HepG2 (cell line): ENCODE measurements around the gene CTNNA2. TPM values are rescaled to one million over a fixed set of nuclear protein-coding genes. Genes with fewer than 3 reads are reported as not detected.

ENCODE experiments used
- ATAC-seq: fragments of 200-7000 bp; cut with Tn5 transposase; 3 replicates; pipeline ENCODE4 v1.9.1; 2020; ENCODE audit warnings: mild to moderate bottlenecking, moderate library complexity
- BruUV-seq: library from RNA; stranded (reverse); fragments of 400-500 nt; replicated peaks from 2 replicates; lab custom pipeline; 2021; lab: Mats Ljungman, UMichigan
- CTCF ChIA-PET: fragments of 300-600 bp; formaldehyde crosslinking; extraction: SDS; loops from one replicate; lab custom pipeline; 2021; ENCODE audit warnings: low total read pairs, inconsistent platforms, low intra/inter-chr PET ratio; lab: Yijun Ruan, JAX
- POLR2A ChIA-PET: fragments of 350-600 bp; sonication (Branson Sonifier 250); formaldehyde crosslinking; loops from one replicate; lab custom pipeline; 2020; ENCODE audit warnings: antibody characterized with exemption, inconsistent platforms; lab: Yijun Ruan, JAX
- DNase-seq: peaks from one replicate; pipeline ENCODE4 v3.0.0-alpha.2; 2015; ENCODE audit warnings: low spot score
- FAIRE-seq: peaks from 3 replicates; lab custom pipeline; 2011; peaks lifted over from hg19 to GRCh38; lab: Jason Lieb, UNC
- H2AFZ ChIP-seq: one replicate; pipeline ENCODE4 v1.6.1; 2011; ENCODE audit warnings: low read length, inconsistent platforms
- H3K27ac ChIP-seq: fragments of 300-600 bp; 3 replicates; pipeline ENCODE4 v1.8.0; 2011; ENCODE audit warnings: mixed run types, mild to moderate bottlenecking, mixed read lengths, low read length, inconsistent platforms; ENCODE audit not compliant: insufficient read depth; ENCODE audit errors: extremely low read length
- H3K27me3 ChIP-seq, 2 experiments: fragments of 200-600 bp in 1 of 2; 2 replicates in 1 of 2; 3 replicates in 1 of 2; pipeline versions ENCODE4 v1.6.0 to v1.8.0; 2011; ENCODE audit warnings: low read length in 2 of 2, mild to moderate bottlenecking in 2 of 2, moderate library complexity in 2 of 2, inconsistent platforms in 1 of 2; ENCODE audit not compliant: insufficient read depth in 2 of 2, control insufficient read depth in 1 of 2
- H3K36me3 ChIP-seq, 2 experiments: fragments of 200-600 bp in 1 of 2; replicated peaks in 1 of 2; 2 replicates in 1 of 2; 3 replicates in 1 of 2; pipeline versions ENCODE4 v1.5.1 to v1.8.0; 2011; ENCODE audit warnings: low read length in 2 of 2, inconsistent platforms in 1 of 2; ENCODE audit not compliant: insufficient read depth in 2 of 2, control insufficient read depth in 1 of 2
- H3K4me1 ChIP-seq: 2 replicates; pipeline ENCODE4 v1.5.1; 2012; ENCODE audit warnings: low read length, inconsistent platforms; ENCODE audit not compliant: insufficient read depth
- H3K4me2 ChIP-seq: 2 replicates; pipeline ENCODE4 v1.6.0; 2011; ENCODE audit warnings: low read depth, low read length, inconsistent platforms
- H3K4me3 ChIP-seq, 3 experiments: fragments of 200-600 bp in 1 of 3; sonication (generic), shearing (Covaris generic) in 1 of 3; replicated peaks in 1 of 3; 2 replicates each; pipeline ENCODE4 v1.5.1; 2011 to 2016; ENCODE audit warnings: low read length in 3 of 3, inconsistent platforms in 2 of 3, low read depth in 2 of 3, mild to moderate bottlenecking in 2 of 3, control low read depth in 1 of 3, mixed read lengths in 1 of 3; ENCODE audit not compliant: insufficient read depth in 1 of 3
- H3K79me2 ChIP-seq: one replicate; pipeline ENCODE4 v1.6.1; 2011; ENCODE audit warnings: low read length, inconsistent platforms; ENCODE audit not compliant: insufficient read depth
- H3K9ac ChIP-seq: 2 replicates; pipeline ENCODE4 v1.6.0; 2011; ENCODE audit warnings: mild to moderate bottlenecking, low read depth, low read length, inconsistent platforms; ENCODE audit not compliant: insufficient read depth
- H3K9me3 ChIP-seq: 2 replicates; pipeline ENCODE4 v1.5.1; 2012; ENCODE audit warnings: mild to moderate bottlenecking, low read length
- H4K20me1 ChIP-seq: 2 replicates; pipeline ENCODE4 v1.6.0; 2011; ENCODE audit warnings: inconsistent platforms, mild to moderate bottlenecking, low read length, moderate library complexity; ENCODE audit not compliant: insufficient read depth
- ADNP ChIP-seq: sonication (generic); formaldehyde crosslinking; IDR thresholded peaks from 2 replicates; pipeline ENCODE4 v1.4.0; 2020; ENCODE audit warnings: missing genetic modification reagents
- EEA1 ChIP-seq: sonication (generic); formaldehyde crosslinking; IDR thresholded peaks from 2 replicates; pipeline ENCODE4 v1.5.1; 2020; ENCODE audit warnings: mild to moderate bottlenecking, missing genetic modification reagents, borderline replicate concordance
- HDAC2 ChIP-seq: sonication (generic); formaldehyde crosslinking; IDR thresholded peaks from 2 replicates; pipeline ENCODE4 v1.4.0; 2020; ENCODE audit warnings: missing genetic modification reagents
- HNRNPH1 ChIP-seq: fragments of 200-400 bp; formaldehyde crosslinking; optimal IDR thresholded peaks from 2 replicates; pipeline ENCODE3; 2017; ENCODE audit warnings: mild to moderate bottlenecking, low read depth, low read length
- SAFB2 ChIP-seq: sonication (generic); formaldehyde crosslinking; IDR thresholded peaks from 2 replicates; pipeline ENCODE4 v1.5.1; 2020; ENCODE audit warnings: missing genetic modification reagents, low read depth, mild to moderate bottlenecking, borderline replicate concordance
- SOX13 ChIP-seq, 3 experiments: fragments of 450-650 bp in 1 of 3; sonication (generic) in 1 of 3; formaldehyde crosslinking in 1 of 3; IDR thresholded peaks in 2 of 3; conservative IDR thresholded peaks in 1 of 3; 2 replicates each; pipeline versions ENCODE4 v1.5.0 to v1.6.1; 2016 to 2020; ENCODE audit warnings: antibody characterized with exemption in 1 of 3, mild to moderate bottlenecking in 1 of 3, missing compliant biosample characterization in 1 of 3, missing genetic modification reagents in 1 of 3, moderate library complexity in 1 of 3
- TGIF2 ChIP-seq: IDR thresholded peaks from 2 replicates; pipeline ENCODE4 v1.6.1; 2016; ENCODE audit warnings: control low read depth, missing compliant biosample characterization
- ZNF124 ChIP-seq: sonication (generic); formaldehyde crosslinking; IDR thresholded peaks from 2 replicates; pipeline ENCODE4 v1.4.0; 2020; ENCODE audit warnings: missing genetic modification reagents
- ZNF501 ChIP-seq: sonication (generic); formaldehyde crosslinking; IDR thresholded peaks from 2 replicates; pipeline ENCODE4 v1.5.1; 2020; ENCODE audit warnings: mild to moderate bottlenecking, moderate library complexity, missing genetic modification reagents
- ZNF775 ChIP-seq: sonication (generic); formaldehyde crosslinking; IDR thresholded peaks from 2 replicates; pipeline ENCODE4 v1.4.0; 2020; ENCODE audit warnings: missing genetic modification reagents, mild to moderate bottlenecking, moderate library complexity, borderline replicate concordance
- WGBS: methylation state at CpG from one replicate; pipeline ENCODE4 v1.1.6; 2017; ENCODE audit warnings: low lambda C conversion rate; 5-methylcytosine and 5-hydroxymethylcytosine counted together
- in situ Hi-C: cut with HindIII; loops from 2 replicates; pipeline ENCODE4 v1.10.0; 2017; ENCODE audit warnings: low pct_unique_long_range_greater_than_20kb; ENCODE audit not compliant: extremely low pct_ligation_motif_present
- intact Hi-C: fragments of 100-400 bp; cut with micrococcal nuclease; formaldehyde crosslinking; loops from one replicate; pipeline ENCODE4 v1.10.0; 2022; ENCODE audit not compliant: unreplicated experiment
- polyA plus RNA-seq, 8 experiments: library from polyadenylated mRNA; depleted of rRNA in 3 of 8; stranded (reverse) in 7 of 8; unstranded in 1 of 8; fragments of >200 nt; fragmentation: Illumina TruSeq in 4 of 8; extraction: Trizol in 4 of 8; gene quantifications; 2 replicates each; pipeline versions ENCODE4 v1.2.1 to v1.2.3, GENCODE V29; 2011 to 2016; ENCODE audit warnings: low read depth in 4 of 8, missing spikeins in 1 of 8, mixed read lengths in 1 of 8; ENCODE audit not compliant: insufficient read depth in 1 of 8
- total RNA-seq, 5 experiments: library from RNA; depleted of rRNA; stranded (reverse); fragments of >200 nt; fragmentation: Illumina TruSeq; extraction: Trizol; gene quantifications; 2 replicates each; pipeline ENCODE4 v1.2.3, GENCODE V29; 2016; ENCODE audit warnings: low read depth in 1 of 5
- TF ChIP-seq, protein P1 (sequence below): IDR thresholded peaks from 2 replicates; pipeline ENCODE4 v1.6.1; 2016; ENCODE audit warnings: missing compliant biosample characterization, missing genetic modification reagents, borderline replicate concordance

CTNNA2 gene
- total and polyA plus RNA-seq, 2 of the 13 experiments (the other 11 are each of a cell fraction or from before 2014, with no cell fraction given) = not detected

- TF ChIP-seq ZNF501 (CRISPR knock-in tag) (no peak), HNRNPH1 (no peak)
These were observed 589.2 kb downstream of the CTNNA2 start (continued) for GRCh38 chr2:80102026-80102425.

GRCh38 chr2:80105015-80105640 is 592.3 kb downstream of the CTNNA2 start:
- intact Hi-C loops = no loop called here
- no peak overlapping the region for H3K27ac ChIP-seq
- TF ChIP-seq EEA1 (CRISPR knock-in tag) (no peak), ZNF775 (CRISPR knock-in tag) (no peak), HDAC2 (no peak), TGIF2 (CRISPR knock-in tag) (no peak), ZNF124 (CRISPR knock-in tag) (no peak), SAFB2 (CRISPR knock-in tag) (no peak), SOX13 (IDR thresholded peaks at IDR 0.05) (no peak), SOX13 (CRISPR knock-in tag; conservative IDR thresholded peaks at IDR 0.05 in 1 of 2, IDR thresholded peaks at IDR 0.05 in 1 of 2) (no peak), ADNP (CRISPR knock-in tag) (no peak)
- TF ChIP-seq, protein P1, sequence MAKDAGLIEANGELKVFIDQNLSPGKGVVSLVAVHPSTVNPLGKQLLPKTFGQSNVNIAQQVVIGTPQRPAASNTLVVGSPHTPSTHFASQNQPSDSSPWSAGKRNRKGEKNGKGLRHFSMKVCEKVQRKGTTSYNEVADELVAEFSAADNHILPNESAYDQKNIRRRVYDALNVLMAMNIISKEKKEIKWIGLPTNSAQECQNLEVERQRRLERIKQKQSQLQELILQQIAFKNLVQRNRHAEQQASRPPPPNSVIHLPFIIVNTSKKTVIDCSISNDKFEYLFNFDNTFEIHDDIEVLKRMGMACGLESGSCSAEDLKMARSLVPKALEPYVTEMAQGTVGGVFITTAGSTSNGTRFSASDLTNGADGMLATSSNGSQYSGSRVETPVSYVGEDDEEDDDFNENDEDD (CRISPR knock-in tag) = no peak
- no peak overlapping the region for H3K4me3 ChIP-seq
- ATAC-seq (no peak), FAIRE-seq (no peak), DNase-seq (no peak)
- CTCF ChIA-PET = no interaction called here
- POLR2A ChIA-PET = no interaction called here
- no peaks in the 10 kb centered on the region for H3K79me2 ChIP-seq
- H4K20me1 ChIP-seq = no peaks in the 10 kb centered on the region
- in situ Hi-C loops = no loop called here
- no peak overlapping the region for H2AFZ ChIP-seq
- H3K36me3 ChIP-seq = no peaks in the 10 kb centered on the region
- H3K4me1 ChIP-seq = no peaks in the 10 kb centered on the region
- no peak overlapping the region for H3K4me2 ChIP-seq
- H3K27me3 ChIP-seq = no peaks in the 10 kb centered on the region
- H3K9me3 ChIP-seq = peaks cover 7% of the 10 kb centered on the region; the same call in 1 of the 2 replicates
- WGBS = 24% methylated on average over 7 of the region's 7 CpGs
- BruUV-seq = no TSS peak
- H3K9ac ChIP-seq = no peak overlapping the region
